ENCODE data around the gene GSX2.

GSX2 gene

DNA sequence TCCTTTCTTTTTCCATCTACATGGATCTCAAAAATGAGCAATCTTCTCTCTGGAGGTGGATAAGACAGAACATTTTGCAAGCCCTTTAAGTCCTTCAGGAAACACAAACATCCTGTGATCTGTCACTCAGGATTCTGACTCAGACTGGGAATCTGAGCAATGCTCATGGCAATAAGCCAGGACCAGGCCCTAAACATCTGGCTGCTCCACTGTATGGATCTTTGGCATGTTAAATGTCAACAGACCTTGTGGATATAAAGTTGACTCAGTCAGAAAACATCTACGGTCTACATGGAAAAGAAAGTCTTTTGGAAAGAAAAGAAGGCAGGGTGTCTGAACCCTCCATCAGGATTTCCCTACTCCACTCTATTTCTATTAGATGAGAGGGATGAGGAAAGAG is 17.8 kb upstream of the GSX2 start:
- DNase-seq, result peak in 1 of 2 experiments; percentile 56

DNA sequence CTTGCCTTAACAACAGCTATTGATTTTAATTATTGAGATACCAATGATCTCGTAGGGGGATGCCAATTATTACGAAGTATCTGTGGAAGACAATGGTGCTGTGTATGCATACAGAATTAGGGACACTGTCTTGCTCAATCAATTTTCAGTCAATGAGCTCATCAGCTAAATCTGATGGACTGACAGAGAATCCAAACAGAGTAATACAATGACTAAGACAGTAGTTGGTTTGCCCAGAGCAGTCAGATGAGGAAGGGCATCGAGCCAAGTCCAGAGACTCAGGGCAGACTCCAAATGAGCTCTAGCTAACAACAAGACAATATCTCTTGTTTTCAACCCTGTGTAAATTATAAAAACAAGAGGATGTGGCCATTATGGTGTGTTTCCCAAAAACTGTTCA is 14.7 kb upstream of the GSX2 start:
- peak; percentile 22 to 54 for DNase-seq

DNA sequence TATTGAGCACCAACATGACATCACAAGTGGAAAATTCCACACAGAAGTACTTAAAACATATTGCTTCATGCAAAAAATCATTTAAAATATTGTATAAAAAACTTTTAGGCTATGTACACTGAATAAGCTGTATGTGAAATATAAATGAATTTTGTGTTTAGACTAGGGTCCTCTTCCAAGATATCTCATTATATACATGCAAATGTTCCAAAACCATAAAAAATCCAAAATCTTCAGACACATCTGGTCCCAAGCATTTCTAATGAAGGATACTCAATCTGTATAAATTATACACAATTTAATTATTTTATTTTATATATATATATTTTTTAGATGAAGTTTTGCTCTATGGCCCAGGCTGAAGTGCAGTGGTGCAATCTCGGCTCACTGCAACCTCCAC is 10.1 kb upstream of the GSX2 start:
- no peak for DNase-seq

DNA sequence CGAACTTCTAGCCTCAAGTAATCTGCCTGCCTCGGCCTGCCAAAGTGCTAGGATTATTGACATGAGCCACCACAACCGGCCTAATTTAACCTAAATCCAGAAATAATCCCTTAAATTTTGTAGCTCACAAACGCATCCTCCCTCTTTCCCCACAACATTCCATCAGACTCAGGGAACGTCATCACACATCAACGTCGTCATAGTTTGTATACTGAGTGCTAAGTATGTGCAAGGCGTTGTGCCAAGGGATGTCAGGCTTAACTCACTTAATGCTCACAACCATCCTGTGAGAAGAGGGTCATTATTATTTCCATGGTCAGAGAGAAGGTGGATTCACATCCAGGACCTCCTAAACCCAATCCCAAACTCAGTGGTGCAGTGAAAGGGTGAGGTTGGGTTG is 9.6 kb upstream of the GSX2 start:
- no peak for DNase-seq

DNA sequence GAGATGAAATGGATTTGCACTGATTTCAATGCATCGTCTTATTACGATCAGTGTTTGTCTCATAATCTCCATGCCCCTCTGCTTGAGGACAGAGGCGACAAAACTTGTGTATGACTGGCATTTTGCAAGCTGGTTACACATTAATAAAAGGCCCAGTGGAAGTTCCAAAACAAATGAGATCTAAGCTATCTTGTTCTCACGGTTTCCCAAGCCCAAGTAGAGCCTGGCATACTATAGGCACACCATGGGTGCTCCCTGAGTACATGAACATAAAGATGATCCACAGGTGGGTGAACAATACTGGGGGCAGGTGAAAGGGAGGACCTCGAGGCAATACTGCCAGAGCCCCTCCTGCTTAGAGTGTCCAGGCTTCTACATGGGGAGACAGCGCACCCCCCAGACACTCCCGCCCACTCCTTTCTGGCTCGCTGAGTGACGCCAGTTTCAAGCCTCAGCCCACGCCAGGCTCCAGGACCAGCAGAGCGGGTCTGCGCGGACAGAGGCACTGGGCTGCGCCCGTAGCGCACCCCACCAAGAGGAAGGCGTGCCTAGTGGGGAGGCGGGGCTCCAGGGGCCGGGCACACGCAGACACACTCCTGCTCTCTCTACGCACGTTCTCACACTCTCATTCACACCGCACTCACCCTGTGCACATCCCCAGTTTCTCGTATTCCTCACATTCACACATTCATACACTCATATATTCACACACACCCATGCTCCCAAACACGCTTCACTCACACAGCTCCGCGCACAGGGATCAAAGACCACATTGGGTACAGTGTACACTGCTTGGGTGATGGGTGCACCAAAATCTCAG is 8.9 kb upstream of the GSX2 start:
- DNase-seq, result no peak

DNA sequence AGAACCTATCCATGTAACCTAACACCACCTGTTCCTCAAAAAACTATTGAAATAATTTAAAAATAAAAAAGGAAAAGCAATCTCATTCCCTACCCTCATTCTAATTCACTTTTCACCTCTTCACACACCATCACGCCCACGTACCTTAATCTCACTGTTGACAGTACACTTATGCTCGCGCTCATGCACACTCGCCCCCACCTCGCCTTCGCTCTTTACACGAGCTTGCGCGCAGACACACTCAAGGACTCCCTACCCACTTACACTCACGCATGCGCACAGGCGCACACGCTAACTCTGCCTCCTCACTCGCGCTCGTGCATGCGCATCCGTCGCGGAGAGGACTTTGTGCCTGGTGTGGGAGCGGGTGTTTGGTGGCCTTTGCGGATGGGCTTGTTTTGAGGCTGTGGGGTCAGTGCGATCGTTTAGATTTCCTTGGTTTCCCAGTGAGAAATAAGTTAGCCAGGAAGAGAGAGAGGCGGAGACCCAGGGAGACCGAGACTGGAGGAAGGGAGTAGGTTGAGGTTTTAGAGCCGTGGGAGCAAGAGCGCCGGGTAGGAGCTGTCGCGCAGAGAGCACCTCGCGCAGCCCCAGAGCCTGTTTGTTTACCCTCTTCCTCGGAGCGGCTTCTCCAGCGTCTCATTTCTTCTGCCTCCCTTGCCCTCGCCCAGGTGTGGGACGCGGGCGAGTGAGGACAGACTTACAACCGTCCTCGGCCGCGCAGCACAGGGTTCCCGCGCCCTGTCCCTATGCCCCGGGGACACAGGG is 8.1 kb upstream of the GSX2 start:
- peak; percentile 60 to 86 for DNase-seq

DNA sequence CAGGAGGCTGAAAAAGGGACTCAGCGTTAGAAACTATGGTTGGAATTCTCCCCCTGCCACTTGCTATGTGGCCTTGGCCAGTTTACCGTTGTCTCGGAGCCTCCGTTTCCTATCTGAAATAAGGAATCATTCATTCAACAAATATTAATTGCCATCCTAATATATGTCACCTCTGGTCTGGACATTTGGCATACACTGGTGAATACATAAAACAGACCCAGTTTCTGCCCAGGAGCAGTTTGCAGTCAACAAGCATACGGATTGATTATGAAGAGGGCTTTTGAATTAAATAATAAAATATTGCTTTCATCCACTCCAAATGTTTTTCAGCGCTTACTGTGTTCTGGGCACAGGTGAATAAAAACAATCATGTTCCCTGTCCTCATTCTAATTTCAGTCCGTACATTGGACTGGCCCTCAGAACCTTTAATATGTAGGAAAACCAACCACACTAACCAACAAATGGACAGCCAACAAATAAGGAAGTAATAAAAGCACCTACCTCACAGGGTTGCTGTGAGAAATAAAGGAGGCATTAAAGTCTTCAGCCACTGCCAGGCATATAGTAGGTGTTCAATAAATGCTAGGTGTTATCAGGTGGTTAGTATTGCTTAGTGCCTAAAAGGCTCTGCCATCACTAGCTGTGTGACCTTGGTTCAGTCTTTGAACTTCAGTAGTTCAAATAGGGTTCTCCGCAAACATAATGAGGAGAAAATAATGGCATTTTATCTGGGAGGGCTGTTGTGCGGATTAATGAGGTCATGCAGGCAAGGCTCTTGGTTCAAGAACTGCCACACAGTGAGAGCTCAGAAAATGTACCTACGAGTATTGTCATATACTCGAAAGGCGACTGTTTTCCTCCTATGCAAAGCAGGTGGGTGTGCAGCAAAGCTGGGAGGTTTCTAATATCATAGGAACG is 7.3 kb upstream of the GSX2 start:
- no peak for DNase-seq

DNA sequence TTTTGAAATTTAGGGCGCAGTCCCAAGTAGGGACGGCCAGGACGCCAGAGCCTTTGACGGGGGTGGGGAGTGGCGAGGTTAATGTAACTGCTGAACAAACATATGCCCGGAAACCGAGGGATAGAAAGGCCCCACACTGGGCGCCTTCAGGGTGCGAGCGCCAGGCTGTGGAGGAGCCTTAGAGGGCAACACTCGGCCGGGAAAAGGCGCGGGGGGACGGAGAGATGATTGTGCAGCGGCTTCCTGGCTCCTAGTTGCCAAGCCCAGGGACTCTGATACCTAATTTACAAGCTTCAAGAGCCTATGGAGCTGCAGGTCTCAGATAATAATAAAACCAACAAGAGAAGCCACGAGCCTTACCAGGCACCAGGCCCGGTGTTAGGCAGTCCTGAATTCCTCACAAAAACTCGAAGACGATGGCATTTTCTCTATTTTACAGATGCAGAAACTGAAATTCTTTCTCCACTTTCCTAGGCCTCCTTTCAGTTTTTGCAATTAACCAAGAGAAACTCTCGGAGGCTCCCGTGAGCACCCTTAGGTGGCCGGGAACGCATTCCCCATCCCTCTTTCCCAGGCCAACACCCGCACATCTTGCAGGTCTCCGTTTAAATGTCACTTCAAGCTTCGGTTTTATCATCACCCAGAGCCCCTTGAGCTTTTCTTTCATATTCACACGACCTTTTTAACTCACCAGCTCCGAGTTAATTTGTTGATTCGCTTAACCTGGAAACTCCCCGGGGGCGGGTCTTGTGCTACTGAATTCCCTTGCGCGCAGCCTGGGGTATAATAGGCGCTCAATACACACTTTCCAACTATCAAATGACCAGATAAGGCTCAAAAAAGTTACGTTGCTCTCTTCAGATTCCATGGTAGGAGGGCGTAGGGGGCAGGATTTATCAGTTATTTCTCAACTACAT is 6.4 kb upstream of the GSX2 start:
- DNase-seq, result no peak

DNA sequence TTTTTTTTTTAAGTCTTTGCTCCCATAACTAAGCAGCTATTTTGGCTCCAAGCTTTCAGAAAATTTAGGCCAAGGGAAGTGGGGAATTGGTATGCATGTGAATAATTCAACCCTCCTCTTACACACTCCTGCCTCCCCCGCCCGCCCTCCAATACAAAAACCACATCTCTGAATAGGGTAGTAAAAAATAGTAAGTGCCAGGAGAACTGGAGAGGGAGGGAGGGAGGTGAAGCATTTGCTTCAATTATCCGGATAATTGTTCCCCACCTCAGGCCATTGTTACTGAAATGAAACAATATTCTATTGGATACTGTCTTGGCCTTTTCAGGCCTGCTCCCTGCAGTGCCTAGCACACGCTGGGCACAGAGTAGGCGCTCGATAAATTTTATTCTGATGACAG is 5.5 kb upstream of the GSX2 start:
- DNase-seq, result no peak

DNA sequence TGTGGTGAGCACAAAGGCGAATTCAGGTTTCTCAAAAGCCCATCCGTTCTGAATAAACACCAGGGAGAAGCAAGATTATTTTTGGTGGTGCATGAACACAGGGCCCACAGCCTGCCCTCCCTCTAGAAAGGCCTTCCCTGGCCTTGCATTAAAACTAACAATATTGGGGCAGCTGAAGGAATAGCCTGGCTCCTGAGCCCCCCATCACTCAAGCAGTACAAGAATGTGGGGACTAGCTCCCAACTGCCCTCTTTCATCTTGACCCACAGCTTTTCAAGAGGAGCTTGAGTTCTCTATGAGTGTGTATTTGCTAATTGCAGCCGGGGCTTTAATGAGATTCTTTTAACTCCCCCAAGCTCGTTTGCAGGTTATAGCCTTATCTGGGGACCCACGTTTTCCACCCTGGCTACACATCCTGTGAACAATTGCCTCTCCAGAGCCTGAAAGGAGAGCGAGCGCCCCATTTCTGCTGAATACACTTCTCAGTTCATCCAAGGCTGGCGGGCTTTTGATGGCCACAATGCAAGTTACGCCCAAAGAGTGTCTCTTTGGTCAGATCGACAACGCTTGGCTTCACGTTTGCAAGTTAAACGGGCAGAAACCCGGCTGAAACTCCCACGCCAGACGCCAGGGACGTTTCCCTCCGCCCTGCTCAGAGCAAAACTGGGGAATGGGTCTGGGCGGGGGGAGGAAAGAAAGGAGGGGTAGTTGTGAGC is 4.7 kb upstream of the GSX2 start:
- no peak for DNase-seq

DNA sequence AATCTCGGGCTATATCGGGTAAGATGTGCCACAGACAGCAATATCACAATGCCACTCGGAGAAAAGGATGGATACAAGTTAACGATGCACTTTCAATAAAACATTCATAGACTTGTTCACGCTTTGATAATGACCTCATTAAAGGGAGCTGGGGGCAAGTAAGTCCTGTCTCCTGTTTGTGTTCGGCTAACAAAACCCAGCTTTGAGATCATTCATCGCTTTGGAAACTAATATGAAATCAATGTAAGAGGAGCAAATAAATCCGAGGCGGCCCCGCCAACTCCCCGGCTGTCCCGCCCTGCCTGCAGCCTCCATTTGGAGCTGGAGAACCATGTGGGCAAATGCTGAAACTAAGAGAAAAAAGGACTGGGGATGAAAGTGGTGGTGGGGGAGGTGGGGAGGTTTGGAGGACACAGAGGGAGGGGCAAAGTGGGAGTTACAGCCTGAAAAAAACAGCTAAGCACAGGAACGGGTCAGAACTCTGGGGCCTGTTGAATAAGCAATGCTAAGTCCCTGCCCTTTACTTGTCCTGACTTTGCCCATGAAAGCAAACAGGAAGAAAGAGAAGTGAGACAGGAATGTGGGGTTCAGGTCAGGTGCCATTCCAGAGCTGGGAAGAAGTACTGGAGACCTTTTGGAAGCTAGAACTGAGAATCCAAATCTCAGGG is 3.5 kb upstream of the GSX2 start:
- no peak for DNase-seq

DNA sequence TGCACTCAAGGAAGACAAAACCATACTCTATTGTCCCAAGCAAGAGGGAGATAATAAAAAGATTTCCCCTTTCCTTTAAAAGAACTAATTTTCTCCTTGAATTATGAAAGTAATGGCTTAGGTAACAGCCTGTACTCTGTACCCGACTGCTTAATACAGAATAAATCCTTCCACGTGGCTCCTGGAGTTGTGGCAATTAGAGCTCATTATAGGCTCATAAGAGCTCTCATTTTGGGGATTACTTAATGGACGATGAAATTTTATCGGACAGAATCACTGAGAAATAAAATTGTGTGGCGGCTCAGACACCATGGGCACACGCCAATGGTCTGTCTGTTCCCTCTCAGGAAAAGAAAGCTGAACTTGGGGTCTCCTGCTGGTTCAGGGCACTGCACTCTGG is 2.8 kb upstream of the GSX2 start:
- no peak for DNase-seq

DNA sequence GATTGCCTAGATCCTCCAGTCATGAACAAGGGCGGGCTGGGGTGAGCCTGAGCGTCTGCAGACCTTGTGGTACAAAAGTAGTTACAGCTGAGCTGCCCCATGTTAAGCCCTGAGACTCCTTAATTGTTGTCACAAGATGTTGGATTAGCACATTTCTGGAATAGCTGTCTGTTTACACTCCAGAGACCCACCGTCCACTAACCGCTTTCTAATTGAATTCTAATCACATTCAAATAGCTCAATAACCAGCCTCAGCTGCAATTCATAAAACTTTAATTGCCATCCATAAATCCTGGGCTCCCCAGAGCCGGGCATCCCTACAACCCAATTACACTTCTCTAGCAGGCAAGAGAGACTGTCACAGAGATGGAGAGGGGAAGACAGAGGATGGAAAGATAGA is 1.6 kb upstream of the GSX2 start:
- DNase-seq, result no peak

DNA sequence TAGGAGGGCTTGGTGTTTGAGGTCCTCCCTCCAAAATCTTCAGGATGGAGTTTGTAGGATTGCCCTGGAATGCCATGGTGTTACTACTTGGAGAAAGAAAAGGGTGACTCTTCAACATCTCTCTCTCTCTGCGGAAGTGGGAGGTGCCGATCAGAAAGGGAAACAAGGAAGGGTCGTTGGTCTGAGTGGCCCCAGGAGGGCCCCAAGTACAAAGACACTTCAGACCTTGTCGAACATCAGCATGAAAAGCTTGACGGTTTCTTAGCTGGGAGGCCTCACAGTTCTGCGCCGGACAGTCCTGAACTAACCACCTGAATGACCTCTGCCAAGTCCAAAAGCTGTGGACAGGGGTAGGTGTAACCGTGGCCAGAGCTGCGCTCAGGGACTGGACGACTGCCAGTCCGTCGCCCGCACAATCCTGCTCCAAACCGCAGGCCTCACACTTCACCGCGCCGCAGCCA is 646 bp upstream of the GSX2 start:
- no peak for DNase-seq

DNA sequence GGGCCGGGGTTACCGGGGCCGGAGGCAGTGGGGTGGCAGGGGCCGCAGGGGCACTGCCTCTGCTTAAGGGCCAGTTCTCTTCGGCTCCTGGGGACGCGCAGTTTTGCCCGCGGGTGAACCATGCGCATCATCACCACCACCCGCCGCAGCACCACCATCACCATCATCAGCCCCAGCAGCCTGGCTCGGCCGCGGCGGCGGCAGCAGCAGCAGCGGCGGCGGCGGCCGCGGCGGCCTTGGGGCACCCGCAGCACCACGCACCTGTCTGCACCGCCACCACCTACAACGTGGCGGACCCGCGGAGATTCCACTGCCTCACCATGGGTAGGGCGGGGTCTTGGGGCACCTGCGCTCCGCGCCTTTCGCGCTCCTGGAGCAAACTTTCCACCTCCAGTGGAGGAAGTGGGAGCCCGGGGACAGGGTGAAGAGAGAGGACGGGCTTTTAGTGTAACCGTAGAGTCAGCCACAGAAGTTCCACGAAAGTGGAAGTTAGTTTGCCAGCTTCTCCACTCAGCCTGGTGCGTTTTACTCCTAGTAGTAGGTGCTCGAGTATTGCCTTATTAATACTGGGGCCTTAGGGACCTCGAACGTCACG is 729 bp downstream of the GSX2 start:
- DNase-seq, result no peak

DNA sequence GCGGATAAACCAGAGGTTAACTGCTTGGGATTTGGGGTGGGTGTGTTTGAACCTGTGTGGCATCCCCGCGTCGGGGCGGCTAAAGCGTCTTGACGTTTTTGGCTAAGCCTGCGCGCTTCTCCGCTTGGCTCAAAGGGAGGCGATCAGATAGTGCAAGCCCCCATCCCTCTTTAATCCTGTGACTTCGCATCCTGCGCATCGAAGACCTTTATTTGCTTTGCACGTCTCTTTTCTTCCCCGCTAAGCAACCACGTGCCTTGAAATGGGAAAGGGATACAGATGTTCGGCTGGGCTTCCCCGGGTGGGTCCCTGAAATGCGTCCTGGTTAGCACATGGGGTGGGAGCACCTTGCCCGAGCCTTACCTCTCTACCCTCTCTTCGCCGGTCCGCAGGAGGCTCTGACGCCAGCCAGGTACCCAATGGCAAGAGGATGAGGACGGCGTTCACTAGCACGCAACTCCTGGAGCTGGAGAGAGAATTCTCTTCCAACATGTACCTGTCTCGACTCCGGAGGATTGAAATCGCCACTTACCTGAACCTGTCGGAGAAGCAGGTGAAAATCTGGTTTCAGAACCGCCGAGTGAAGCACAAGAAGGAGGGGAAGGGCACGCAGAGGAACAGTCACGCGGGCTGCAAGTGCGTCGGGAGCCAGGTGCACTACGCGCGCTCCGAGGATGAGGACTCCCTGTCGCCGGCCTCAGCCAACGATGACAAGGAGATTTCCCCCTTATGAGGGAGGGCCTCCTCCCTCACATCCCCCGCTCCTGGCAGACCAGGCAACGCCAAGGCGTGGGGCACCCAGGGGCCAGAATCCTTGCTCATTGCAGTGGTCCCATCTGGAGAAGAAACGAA is 1.5 kb downstream of the GSX2 start:
- no peak for DNase-seq

DNA sequence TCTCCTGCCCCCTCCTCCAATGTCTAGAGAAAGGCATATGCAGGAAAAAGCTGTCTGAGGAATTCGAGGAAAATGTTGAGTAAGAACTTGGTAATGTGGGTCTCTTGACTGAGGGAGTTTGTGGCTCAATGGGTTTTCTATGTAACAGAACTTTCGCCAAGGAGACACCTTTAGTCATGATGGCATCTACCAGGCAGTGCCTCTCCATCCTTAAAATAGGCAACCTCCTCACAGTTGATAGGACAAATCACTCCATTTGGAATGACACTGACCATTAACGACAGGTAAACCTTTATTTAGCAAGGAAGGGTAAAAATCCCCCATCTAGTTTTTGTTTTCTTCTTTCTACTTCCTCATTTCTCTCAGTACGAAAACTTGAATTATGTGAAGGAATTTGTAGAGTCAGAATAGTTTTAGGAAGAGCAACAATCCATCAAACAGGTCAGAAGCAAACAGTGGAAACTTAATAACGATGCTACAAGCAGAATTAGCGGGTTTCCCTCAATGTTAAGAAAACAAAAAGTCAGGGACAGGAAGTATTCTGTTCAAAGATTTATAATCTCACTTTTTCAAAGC is 2.7 kb downstream of the GSX2 start:
- DNase-seq, result no peak

DNA sequence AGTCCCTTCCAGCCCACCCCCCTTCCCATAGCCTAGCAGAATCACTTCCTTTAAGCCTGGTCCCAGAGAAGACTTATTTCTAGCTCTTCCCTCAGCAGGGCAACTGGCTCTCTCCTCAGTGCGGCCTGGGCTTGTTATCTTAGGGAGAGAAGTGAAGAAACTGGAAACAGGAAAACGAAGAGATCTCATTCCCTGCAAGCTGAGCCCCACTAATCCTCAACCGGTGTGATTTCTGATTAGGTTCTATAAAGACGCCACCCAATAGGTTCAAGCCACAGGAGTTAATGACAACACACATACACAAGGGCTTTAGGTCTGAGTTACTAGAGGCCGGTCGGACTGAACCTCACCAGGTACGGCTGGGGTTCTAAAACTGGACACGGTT is 3.2 kb downstream of the GSX2 start:
- no peak for DNase-seq

DNA sequence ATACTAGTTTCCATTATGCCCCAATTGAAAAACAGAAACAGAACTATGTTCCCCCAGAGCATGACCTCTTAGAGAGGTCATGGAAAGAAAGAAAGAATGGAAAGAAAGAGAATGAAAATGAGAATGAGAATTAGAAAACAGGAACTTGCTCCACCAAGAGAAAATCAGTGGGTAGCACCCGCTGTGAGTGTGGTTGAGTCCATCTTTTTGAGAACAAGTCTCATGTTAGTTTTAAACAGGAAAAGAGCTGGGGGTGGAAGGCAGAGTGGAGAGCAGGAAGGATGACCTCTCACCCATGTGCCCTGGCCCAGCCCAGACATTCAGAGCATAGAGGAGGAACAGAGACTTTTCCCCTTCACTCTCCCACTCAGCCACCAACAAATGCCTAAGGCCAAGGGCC is 4.9 kb downstream of the GSX2 start:
- no peak for DNase-seq
